Smooth muscle cell (in vitro differentiated cells): Measurements from ENCODE around the gene DLG4. TPM values are rescaled to one million over a fixed set of nuclear protein-coding genes. Genes with fewer than 3 reads are reported as not detected.

Experiments used
- DNase-seq: peaks from one replicate; lab custom pipeline; 2025; ENCODE audit not compliant: unreplicated experiment; lab: John Stamatoyannopoulos, UW
- H2AFZ ChIP-seq: fragments of 200-600 bp; sonication (generic); 2 replicates; pipeline ENCODE4 v1.6.0; 2016; ENCODE audit warnings: antibody characterized with exemption, low read depth, mild to moderate bottlenecking
- H3F3A ChIP-seq: fragments of 200-600 bp; sonication (generic); 2 replicates; pipeline ENCODE4 v1.6.0; 2017; ENCODE audit warnings: antibody characterized with exemption, low read depth
- H3K27ac ChIP-seq: fragments of 200-600 bp; sonication (generic); 2 replicates; pipeline ENCODE4 v1.5.1; 2016; ENCODE audit warnings: low read depth, mild to moderate bottlenecking
- H3K27me3 ChIP-seq: fragments of 200-600 bp; sonication (generic); 2 replicates; pipeline ENCODE4 v1.6.1; 2016; ENCODE audit warnings: low read depth, mild to moderate bottlenecking
- H3K36me3 ChIP-seq: fragments of 200-600 bp; sonication (generic); 2 replicates; pipeline ENCODE4 v1.5.1; 2016; ENCODE audit warnings: low read depth
- H3K4me1 ChIP-seq: fragments of 200-600 bp; sonication (generic); 2 replicates; pipeline ENCODE4 v1.5.1; 2016; ENCODE audit warnings: low read depth
- H3K4me2 ChIP-seq: fragments of 200-600 bp; sonication (generic); 2 replicates; pipeline ENCODE4 v1.6.0; 2016; ENCODE audit warnings: mild to moderate bottlenecking
- H3K4me3 ChIP-seq: fragments of 200-600 bp; sonication (generic); 2 replicates; pipeline ENCODE4 v1.5.1; 2016; ENCODE audit warnings: mild to moderate bottlenecking
- H3K79me2 ChIP-seq: fragments of 200-600 bp; sonication (generic); 2 replicates; pipeline ENCODE4 v1.6.0; 2016; ENCODE audit warnings: low read depth, mild to moderate bottlenecking
- H3K9ac ChIP-seq: fragments of 200-600 bp; sonication (generic); 2 replicates; pipeline ENCODE4 v1.6.0; 2016; ENCODE audit warnings: low read depth
- H3K9me3 ChIP-seq: fragments of 200-600 bp; sonication (generic); replicated peaks from 2 replicates; pipeline ENCODE4 v1.5.1; 2016; ENCODE audit warnings: low read depth
- H4K20me1 ChIP-seq: fragments of 200-600 bp; sonication (generic); 2 replicates; pipeline ENCODE4 v1.6.0; 2016; ENCODE audit warnings: low read depth
- WGBS: methylation state at CpG from one replicate; pipeline ENCODE4 v1.1.7; 2016; ENCODE audit warnings: low lambda C conversion rate; 5-methylcytosine and 5-hydroxymethylcytosine counted together
- polyA plus RNA-seq: library from polyadenylated mRNA; unstranded; fragments of >200 nt; fragmentation: Nextera tagmentation; extraction: Ambion mirVana; gene quantifications from 2 replicates; pipeline ENCODE4 v1.2.1, GENCODE V29; 2016
- total RNA-seq: library from RNA; depleted of rRNA; stranded (reverse); fragments of >200 nt; gene quantifications from 2 replicates; pipeline ENCODE4 v1.2.3, GENCODE V29; 2014
- TF ChIP-seq, protein P1 (sequence below): fragments of 200-600 bp; sonication (generic); IDR thresholded peaks from 2 replicates; pipeline ENCODE4 v1.5.1; 2017; ENCODE audit warnings: borderline replicate concordance, mild to moderate bottlenecking, antibody characterized with exemption; ENCODE audit not compliant: insufficient read depth, poor library complexity, severe bottlenecking

DLG4 gene
- total and polyA plus RNA-seq, 2 experiments from 2014 or later, result 2.3 to 9.4 TPM

- Histone ChIP-seq H2AFZ (no peak overlapping the region), H3K27me3 (peaks cover 31% of the 10 kb centered on the region), H3K36me3 (no peaks in the 10 kb centered on the region), H3K27ac (no peak overlapping the region), H3K4me1 (peaks cover 5% of the 10 kb centered on the region), H3K9ac (no peak overlapping the region), H3K9me3 (no peaks in the 10 kb centered on the region), H4K20me1 (no peaks in the 10 kb centered on the region), H3K79me2 (no peaks in the 10 kb centered on the region), H3K4me3 (peak overlapping the region; percentile 59), H3F3A (peaks cover 12% of the 10 kb centered on the region), H3K4me2 (no peak overlapping the region)
- TF ChIP-seq, protein P1, sequence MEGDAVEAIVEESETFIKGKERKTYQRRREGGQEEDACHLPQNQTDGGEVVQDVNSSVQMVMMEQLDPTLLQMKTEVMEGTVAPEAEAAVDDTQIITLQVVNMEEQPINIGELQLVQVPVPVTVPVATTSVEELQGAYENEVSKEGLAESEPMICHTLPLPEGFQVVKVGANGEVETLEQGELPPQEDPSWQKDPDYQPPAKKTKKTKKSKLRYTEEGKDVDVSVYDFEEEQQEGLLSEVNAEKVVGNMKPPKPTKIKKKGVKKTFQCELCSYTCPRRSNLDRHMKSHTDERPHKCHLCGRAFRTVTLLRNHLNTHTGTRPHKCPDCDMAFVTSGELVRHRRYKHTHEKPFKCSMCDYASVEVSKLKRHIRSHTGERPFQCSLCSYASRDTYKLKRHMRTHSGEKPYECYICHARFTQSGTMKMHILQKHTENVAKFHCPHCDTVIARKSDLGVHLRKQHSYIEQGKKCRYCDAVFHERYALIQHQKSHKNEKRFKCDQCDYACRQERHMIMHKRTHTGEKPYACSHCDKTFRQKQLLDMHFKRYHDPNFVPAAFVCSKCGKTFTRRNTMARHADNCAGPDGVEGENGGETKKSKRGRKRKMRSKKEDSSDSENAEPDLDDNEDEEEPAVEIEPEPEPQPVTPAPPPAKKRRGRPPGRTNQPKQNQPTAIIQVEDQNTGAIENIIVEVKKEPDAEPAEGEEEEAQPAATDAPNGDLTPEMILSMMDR, result no peak
- DNase-seq, result no peak
- WGBS, result 70% methylated on average over 7 of the region's 7 CpGs
These were observed 39.3 kb upstream of the DLG4 start for GRCh38 chr17:7258731-7259554.

DNA sequence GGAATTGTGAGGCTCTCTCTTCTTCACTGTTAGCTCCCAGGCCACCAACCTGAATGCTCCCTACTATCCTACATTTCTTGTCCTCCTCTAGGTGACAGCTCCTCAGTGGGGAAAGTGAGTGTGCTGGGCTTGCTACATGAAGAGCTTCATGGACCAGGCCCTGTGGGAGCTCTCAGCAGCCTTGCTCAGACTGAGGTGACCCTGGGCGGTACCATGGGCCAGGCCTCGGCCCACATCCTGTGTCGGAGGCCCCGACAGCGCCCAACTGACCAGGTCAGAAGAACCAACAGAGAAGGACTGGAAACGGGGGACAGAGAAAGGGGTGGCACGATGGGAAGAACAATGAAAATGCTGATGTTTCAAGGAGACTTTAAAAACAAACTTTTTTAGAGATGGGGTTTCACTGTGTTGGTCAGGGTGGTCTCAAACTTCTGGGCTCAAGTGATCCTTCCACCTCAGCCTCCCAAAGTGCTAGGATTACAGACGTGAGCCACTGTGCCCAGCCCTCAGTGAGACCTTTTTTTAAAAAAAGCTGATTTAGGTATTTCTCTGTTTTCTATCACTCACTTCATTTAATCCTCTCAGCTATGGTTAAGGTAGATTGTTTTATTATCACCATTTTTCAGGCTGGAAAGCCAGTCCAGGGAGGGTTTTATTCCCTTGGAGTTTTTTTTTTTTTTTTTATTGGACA is 37.3 kb upstream of the DLG4 start:
- Histone ChIP-seq H3K9ac (no peak overlapping the region), H3K4me3 (no peak overlapping the region), H3K27me3 (peaks cover 15% of the 10 kb centered on the region), H3K79me2 (peaks cover 7% of the 10 kb centered on the region), H4K20me1 (no peaks in the 10 kb centered on the region), H3K36me3 (no peaks in the 10 kb centered on the region), H3F3A (peaks cover 5% of the 10 kb centered on the region), H3K4me2 (no peak overlapping the region), H3K4me1 (peaks cover 8% of the 10 kb centered on the region), H3K27ac (no peak overlapping the region), H2AFZ (no peak overlapping the region), H3K9me3 (no peaks in the 10 kb centered on the region)
- TF ChIP-seq, protein P1, result no peak
- 96% methylated on average over 8 of the region's 8 CpGs for WGBS
- DNase-seq, result no peak

- Histone ChIP-seq H3K27ac (no peak overlapping the region), H3K4me1 (peaks cover 18% of the 10 kb centered on the region), H4K20me1 (peaks cover 4% of the 10 kb centered on the region), H3K4me3 (no peak overlapping the region), H3K9ac (no peak overlapping the region), H3K27me3 (no peaks in the 10 kb centered on the region), H2AFZ (no peak overlapping the region), H3K36me3 (no peaks in the 10 kb centered on the region), H3K4me2 (no peak overlapping the region), H3K79me2 (peaks cover 26% of the 10 kb centered on the region), H3K9me3 (no peaks in the 10 kb centered on the region), H3F3A (peaks cover 3% of the 10 kb centered on the region)
- 98% methylated on average over 4 of the region's 4 CpGs for WGBS
- TF ChIP-seq, protein P1, result no peak
- no peak for DNase-seq
These were observed 34.9 kb upstream of the DLG4 start for GRCh38 chr17:7254511-7254910.
